ENCODE results near the gene BMP7.

GRCh38 chr20:57270204-57270984, 4.0 kb upstream of the BMP7 start:
- no peak for TF ChIP-seq GATA3 (IDR thresholded peaks at IDR 0.05; ENCODE audit: low read depth, low read length)
- no peak for TF ChIP-seq GATA2 (IDR thresholded peaks at IDR 0.05; ENCODE audit: low read depth, low read length)

Data from SH-SY5Y (cell line).